ES-I3 (cell line): ENCODE results near the gene CCBE1.
"Not testable (repeated sequence)": the region's sequence is repeated elsewhere in the genome, so short reads cannot be mapped to it uniquely, and the experiment has no call there.

ENCODE experiments used
- H3K36me3 ChIP-seq: 2 replicates; pipeline ENCODE4 v1.6.1; 2013; ENCODE audit warnings: mild to moderate bottlenecking, low read length, control low read depth, moderate library complexity; ENCODE audit not compliant: insufficient read depth
- H3K4me1 ChIP-seq: 2 replicates; pipeline ENCODE4 v1.6.1; 2013; ENCODE audit warnings: mild to moderate bottlenecking, control low read depth, low read length; ENCODE audit not compliant: insufficient read depth
- H3K9ac ChIP-seq: 2 replicates; pipeline ENCODE4 v1.6.1; 2013; ENCODE audit warnings: low read depth, mild to moderate bottlenecking, low read length, moderate library complexity
- H3K9me3 ChIP-seq: 2 replicates; pipeline ENCODE4 v1.6.1; 2013; ENCODE audit warnings: mild to moderate bottlenecking, low read length, moderate library complexity; ENCODE audit not compliant: control insufficient read depth, insufficient read depth

CCBE1 gene

DNA sequence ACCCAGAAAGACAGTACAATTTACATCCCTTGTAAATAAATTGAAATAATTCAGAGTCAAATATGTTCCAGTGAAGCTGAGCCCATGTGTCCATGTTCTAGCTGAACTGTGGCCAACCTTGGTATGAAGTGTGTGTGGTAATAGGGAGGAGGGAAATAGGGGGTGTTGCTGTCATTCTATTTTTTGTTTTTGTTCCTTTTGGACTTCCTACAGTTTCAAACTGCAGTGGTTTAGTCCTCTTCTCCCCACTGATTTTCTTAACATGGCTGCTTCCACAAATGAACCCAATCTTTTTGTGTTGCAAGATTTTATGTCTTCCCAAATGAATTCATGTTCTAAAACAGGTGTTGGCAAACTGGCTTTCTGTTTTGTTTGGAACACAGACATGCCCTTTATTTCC is 156.9 kb downstream of the CCBE1 start:
- Histone ChIP-seq H3K36me3 (no peaks in the 10 kb centered on the region), H3K9ac (no peak overlapping the region), H3K9me3 (no peaks in the 10 kb centered on the region), H3K4me1 (no peaks in the 10 kb centered on the region)

DNA sequence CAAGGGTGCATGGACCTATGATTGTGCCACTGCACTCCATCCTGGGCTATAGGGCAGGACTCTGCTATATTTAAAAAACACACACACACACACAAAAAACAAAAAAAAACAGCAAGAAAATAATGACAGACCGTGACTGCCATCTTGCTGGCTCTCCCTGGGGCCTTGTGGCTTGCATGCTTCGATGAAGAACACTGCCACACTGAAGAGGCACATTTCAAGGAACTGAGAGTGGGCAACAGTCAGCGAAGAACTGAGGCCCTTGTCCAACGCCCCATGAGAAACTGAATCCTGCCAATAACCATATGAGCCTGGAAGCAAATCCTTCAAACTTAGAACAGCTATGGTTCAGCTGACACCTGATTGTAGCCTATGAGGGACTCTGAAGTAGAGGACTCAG is 158.1 kb downstream of the CCBE1 start:
- Histone ChIP-seq H3K4me1 (no peaks in the 10 kb centered on the region), H3K9me3 (no peaks in the 10 kb centered on the region), H3K9ac (no peak overlapping the region), H3K36me3 (no peaks in the 10 kb centered on the region)

DNA sequence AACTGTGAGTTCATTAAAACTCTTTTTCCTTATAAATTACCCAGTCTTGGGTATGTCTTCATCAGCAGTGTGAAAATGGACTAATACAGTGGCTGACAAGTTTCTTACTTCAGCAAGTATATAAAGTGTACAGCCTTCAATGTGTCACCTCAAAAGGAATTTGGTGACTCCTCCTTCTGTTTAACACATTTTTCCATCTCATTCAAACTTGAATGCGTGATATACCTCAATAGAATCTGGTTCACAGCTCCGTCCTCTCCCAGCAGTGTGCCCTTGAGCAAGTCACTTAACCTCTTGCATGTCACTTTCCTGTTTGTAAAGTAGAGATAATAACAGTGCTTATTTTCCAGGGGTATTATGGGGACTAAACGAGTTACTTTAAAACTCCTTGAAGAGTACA is 159.6 kb downstream of the CCBE1 start:
- no peaks in the 10 kb centered on the region for H3K36me3 ChIP-seq
- no peaks in the 10 kb centered on the region for H3K9me3 ChIP-seq
- no peaks in the 10 kb centered on the region for H3K4me1 ChIP-seq
- no peak overlapping the region for H3K9ac ChIP-seq

GRCh38 chr18:59536166-59536565 is 161.1 kb downstream of the CCBE1 start:
- Histone ChIP-seq H3K4me1 (no peaks in the 10 kb centered on the region), H3K36me3 (no peaks in the 10 kb centered on the region), H3K9ac (no peak overlapping the region), H3K9me3 (no peaks in the 10 kb centered on the region)

DNA sequence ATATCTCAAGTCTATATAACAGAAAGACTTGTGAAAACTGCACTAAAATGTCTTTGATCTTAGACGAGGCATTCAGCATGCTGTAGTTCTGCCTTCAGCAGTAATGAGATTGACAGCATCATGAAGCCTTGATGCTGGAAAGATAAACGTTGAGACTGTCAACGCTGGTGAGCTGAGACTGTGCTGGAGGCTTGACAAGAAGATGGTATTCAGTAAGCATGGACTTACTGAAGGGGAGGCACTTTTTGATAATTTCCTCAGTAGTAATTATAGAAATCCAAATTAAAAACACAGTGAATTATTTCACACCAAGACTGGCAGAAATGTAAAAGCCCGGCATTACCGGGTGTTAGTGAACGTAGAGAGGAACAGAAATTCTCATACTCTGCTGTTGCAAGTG is 162.2 kb downstream of the CCBE1 start:
- Histone ChIP-seq H3K9me3 (no peaks in the 10 kb centered on the region), H3K36me3 (no peaks in the 10 kb centered on the region), H3K9ac (no peak overlapping the region)

DNA sequence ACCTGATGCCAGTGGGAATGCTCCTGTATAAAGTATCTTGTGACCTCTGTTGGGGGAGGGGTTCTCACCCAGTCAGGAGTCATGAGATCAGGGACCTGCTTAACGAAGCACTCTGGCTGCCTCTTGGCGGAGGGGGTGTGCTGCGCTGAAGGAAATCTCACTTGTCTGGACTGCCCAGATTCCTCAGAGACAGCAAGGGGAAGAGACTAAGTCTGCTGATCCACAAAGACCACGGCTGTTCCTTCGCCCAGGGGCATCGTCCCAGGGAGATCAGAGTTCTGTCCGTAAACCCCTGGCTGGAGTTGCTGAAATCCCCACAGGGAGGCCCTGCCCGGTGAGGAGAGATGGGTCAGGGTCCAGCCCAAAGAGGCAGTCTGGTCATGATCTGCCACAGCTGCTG is 168.4 kb downstream of the CCBE1 start:
- H3K4me1 ChIP-seq = no peaks in the 10 kb centered on the region
- H3K36me3 ChIP-seq = no peaks in the 10 kb centered on the region
- H3K9me3 ChIP-seq = no peaks in the 10 kb centered on the region
- no peak overlapping the region for H3K9ac ChIP-seq

More for the DNA sequence above, 162.2 kb downstream of the CCBE1 start:
- no peaks in the 10 kb centered on the region for H3K4me1 ChIP-seq

- no peaks in the 10 kb centered on the region for H3K36me3 ChIP-seq
- H3K9ac ChIP-seq = no peak overlapping the region
- no peaks in the 10 kb centered on the region for H3K9me3 ChIP-seq
- H3K4me1 ChIP-seq = peaks cover 14% of the 10 kb centered on the region
These were observed 176.5 kb downstream of the CCBE1 start for GRCh38 chr18:59520562-59521355.

DNA sequence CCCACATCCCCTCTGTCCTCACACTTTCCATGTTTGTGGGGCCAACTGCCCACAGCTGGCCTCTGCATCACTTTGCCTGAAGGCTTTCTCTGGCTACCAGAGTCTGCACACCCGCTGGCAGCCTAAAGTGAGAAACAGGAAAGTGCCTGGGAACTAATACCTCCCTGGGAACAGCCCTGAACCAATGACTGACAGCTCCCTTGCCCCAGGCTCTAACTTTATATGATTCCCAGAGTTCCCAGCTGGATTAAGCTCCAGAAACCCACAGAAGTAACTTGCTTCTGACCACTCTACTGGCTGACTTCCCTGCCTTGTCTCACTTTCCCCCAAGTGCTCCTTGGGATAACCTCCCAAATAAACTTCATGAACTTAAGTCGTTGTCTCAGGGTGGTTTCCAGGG is 178.5 kb downstream of the CCBE1 start:
- H3K9ac ChIP-seq = no peak overlapping the region
- peaks cover 15% of the 10 kb centered on the region for H3K4me1 ChIP-seq
- H3K36me3 ChIP-seq = no peaks in the 10 kb centered on the region
- H3K9me3 ChIP-seq = no peaks in the 10 kb centered on the region

GRCh38 chr18:59517446-59518165 is 179.6 kb downstream of the CCBE1 start:
- H3K4me1 ChIP-seq = peaks cover 15% of the 10 kb centered on the region
- H3K9me3 ChIP-seq = no peaks in the 10 kb centered on the region
- H3K36me3 ChIP-seq = no peaks in the 10 kb centered on the region
- no peak overlapping the region for H3K9ac ChIP-seq

- no peaks in the 10 kb centered on the region for H3K36me3 ChIP-seq
- no peak overlapping the region for H3K9ac ChIP-seq
- H3K9me3 ChIP-seq = no peaks in the 10 kb centered on the region
- peaks cover 15% of the 10 kb centered on the region for H3K4me1 ChIP-seq
These were observed 180.7 kb downstream of the CCBE1 start for GRCh38 chr18:59516356-59517155.

- not testable (repeated sequence) for H3K9me3 ChIP-seq, H3K36me3 ChIP-seq, H3K9ac ChIP-seq
- H3K4me1 ChIP-seq = peaks cover 15% of the 10 kb centered on the region
These were observed 181.3 kb downstream of the CCBE1 start for GRCh38 chr18:59515956-59516355.

DNA sequence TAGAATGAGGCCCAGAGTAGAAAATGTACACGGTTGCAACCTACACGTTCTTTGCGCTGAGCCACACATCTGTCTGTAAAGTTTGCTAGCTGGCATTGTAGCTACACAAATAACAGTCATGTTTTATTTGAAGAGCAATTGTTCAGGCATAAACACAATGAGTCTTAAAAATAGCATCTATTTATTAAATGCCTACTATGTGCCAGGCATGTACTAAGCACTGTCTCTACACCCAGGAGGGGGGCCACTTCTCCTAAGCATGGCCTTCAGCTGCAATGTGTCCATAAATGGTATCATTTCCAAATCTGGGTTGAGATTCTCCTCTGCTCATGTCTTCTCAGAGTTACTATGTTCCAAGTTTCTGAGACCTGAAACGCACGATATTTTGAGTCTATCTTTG is 182.1 kb downstream of the CCBE1 start:
- Histone ChIP-seq H3K9ac (no peak overlapping the region), H3K4me1 (peaks cover 15% of the 10 kb centered on the region), H3K9me3 (no peaks in the 10 kb centered on the region), H3K36me3 (no peaks in the 10 kb centered on the region)

DNA sequence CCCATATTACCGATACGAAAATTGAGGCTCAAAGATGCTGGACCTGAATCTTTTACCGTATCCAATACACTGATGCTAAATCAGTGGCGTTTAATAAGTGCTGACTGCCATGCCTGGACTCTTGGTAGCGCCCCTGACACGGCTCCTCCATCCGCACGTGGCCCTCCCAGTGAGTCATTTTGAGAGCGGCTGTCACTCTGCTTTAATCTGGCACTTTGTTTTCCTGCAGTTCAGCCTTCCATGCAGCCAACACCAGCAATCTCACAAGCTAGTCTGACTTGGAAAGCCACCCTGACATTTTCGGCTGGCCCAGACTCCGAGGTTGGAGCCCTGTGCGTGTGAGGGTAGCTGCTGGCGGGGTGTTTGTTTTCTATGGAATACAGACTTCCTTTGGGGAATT is 183.0 kb downstream of the CCBE1 start:
- Histone ChIP-seq H3K36me3 (no peaks in the 10 kb centered on the region), H3K9me3 (no peaks in the 10 kb centered on the region)

GRCh38 chr18:59512025-59512755 is 185.0 kb downstream of the CCBE1 start:
- Histone ChIP-seq H3K36me3 (no peaks in the 10 kb centered on the region), H3K9ac (no peak overlapping the region), H3K4me1 (peaks cover 15% of the 10 kb centered on the region), H3K9me3 (no peaks in the 10 kb centered on the region)

More for the DNA sequence above, 183.0 kb downstream of the CCBE1 start:
- Histone ChIP-seq H3K4me1 (peaks cover 15% of the 10 kb centered on the region), H3K9ac (no peak overlapping the region)
